NCI-H2029 (cell line): ENCODE measurements around the gene TMEM175.

ENCODE experiments used
- DNase-seq: peaks from one replicate; lab custom pipeline; 2025; lab: John Stamatoyannopoulos, UW

TMEM175 gene

DNA sequence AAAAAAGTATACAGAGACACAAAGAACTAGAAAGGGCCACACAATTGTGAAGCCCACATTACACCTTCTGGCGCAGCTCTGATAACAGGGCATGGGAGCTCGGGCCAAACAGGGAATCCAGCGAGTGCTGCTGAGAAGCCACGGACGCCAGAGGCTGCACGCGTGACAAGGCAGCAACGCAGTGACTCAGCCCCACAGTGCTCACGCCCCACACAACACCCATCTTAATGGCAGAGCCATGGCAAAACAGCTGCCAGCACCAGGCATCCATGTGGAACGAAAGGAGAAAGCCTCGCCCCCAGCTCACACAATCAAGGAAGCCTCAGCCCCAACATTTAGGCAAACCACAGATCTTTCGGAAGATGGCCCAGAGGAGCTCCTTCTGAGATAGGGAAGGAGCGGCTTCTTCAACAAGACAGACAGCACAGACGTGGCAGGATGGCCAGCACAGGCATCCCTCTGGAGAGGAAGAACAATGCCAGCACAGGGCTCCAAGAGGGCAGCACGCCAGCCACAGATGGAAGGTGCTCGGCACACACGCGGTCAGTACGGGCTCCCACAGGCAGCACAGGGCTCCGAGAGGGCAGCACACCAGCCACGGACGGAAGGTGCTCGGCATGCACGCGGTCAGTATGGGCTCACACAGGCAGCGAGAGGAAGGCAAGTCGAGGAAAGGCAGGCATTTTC, 33.2 kb upstream of the TMEM175 start:
- DNase-seq: no peak

DNA sequence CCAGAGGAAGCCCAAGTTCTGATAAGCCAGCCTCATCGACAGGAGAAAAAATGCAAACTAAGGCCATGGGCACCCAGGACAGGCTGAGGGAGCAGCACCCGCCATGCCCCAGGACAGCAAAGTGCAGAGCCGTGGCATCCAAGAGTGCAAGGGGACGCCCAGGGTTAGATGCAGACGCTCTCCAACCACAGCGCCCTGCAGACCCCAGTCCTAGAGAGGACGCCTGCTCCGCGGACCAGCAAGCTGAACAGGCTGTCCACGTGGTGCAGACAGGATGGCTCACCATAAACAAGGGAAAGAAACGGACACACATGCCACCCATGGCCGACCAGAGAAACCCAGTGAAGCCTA, 32.7 kb upstream of the TMEM175 start:
- no peak for DNase-seq

DNA sequence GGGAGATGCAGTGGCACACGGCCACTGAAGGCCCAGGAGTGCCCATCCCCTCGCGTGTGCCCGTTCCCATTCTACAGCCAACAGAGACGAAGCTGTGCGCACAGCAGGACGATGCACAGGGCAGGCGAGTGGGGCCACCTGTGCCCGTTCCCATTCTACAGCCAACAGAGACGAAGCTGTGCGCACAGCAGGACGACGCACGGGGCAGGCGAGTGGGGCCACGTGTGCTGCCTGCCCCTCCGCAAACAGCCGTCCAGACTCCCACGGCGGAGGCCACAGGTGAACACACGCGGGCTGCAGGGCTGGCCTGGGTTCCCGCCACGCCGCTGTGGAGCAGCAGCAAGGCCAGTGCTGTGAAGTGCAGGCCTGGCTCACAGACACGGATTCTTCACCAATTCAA, 32.2 kb upstream of the TMEM175 start:
- no peak for DNase-seq

DNA sequence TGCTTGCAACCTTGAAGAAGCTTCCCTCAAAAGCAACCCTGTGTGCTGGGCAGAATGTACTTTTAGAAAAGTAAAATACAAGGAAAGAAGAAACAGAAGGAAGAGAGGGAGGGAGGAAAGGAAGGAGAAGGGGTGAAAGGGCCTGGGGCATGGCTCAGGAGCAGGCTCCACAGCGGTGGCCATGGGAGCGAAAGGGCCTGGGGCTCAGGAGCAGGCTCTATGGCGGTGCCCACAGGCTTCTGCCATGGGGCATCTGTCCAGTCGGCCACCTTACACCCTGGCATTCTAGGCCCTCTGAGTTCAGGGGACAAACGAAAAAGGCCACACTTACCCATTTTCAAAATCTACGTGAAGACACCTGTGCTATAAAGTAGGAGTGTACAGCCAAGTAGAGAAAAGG, 31.5 kb upstream of the TMEM175 start:
- no peak for DNase-seq

DNA sequence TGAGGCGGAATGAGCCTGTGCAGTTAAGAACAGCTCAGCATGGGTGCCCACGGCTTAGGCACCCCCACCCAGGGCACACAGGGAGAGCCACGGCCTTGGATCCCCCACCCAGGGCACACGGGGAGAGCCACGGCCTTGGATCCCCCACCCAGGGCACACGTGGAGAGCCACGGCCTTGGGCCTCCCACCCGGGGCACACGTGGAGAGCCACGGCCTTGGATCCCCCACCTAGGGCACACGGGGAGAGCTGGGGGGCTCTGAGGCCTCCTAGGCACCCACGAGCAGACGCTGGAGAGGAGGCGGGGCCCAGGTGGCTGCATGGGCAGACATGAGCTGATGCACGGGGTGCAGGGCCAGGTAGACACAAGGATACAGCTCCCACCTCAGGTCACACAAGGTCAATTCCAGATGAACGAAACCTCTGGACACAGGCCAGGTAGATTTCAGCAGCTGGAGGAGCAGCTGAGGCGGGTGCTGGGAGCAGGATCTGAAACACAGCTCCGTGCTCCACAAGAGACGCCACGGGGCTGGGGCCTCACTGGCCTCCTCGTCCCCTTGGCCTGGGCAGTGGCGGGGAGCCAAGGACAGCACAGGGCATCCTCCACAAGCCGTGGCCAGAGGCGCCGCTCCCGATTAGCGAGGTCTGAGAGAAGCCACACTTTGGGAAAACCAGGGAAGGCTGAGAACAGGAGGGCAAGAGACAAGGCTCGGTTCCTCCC, 30.9 kb upstream of the TMEM175 start:
- DNase-seq: no peak

DNA sequence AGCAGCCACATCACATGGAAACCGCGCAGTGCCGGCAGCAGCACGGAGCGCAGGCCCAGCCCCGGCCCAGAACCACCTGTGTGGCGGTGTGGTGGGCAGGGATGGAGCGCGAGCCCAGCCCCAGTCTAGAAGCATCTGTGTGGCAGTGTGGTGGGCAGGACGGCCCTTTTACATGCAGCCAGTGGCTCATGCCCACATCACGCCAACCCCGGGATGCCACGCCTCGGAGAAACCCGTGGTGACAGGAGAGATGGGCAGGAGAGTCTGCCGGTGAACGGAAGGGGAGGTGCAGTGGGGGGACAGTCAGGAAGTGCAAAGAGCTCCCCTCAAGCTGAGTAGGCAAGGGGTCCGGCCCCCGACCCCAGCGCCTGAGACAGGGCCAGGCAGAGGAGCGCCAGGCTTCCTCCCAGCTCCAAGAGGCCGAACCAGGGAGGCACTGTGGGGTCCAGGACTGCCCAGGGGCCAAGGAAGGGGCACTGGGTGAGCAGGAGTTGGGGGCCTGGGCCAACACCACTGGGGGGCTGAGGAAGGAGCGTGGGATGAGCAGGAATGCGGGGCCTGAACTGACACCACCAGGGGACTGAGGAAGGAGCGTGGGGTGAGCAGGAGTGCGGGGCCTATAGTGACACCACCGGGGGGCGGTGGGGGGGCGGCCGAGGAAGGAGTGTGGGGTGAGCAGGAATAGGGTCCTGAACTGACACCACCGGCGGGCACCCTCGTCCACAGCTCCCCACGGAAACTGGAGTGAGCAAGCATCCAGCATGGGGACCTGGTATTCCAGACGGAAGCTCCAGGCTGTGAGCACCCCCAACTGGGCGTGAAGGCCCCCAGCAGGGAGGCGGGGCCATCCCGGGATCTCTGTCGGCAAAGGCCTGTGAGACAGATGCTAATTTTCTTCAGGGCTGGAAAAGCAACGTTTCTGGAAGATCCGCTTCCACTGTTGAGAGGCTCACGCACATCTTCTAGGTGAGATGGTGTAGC, 28.9 kb upstream of the TMEM175 start:
- DNase-seq: no peak

DNA sequence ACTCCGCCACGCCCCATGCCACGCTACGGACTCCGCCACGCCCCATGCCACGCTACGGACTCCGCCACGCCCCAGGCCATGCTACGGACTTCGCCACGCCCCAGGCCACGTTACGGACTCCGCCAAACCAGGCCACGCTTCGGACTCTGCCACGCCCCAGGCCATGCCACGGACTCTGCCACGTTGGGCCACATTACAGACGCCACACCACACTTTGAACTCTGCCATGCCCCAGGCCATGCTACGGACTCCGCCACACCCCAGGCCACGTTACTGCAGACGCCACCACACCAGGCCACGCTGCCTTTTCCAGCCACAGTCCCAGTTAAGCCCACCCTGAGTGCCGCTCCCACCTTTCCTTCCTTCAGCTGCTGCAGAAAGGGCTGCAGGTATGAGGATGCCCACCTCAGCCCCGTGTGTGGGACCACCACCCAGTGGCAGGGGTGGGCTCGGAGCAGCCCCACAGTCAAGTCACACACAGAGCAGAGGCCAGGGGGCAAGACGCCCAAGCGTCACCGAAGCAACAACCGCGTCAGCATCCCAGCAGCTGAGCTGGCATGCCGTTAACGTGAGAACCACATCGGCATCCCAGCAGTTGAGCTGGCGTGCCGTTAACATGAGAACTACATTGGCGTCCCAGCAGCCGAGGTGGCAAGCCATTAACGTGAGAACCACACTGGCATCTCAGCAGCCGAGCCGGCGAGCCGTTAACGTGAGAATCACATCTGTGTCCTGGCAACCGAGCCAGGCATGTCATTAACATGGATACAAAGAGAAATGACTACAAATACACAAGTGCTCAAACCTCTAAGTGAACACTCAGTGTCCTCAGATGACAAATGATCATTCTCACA, 26.5 kb upstream of the TMEM175 start:
- DNase-seq: no peak

DNA sequence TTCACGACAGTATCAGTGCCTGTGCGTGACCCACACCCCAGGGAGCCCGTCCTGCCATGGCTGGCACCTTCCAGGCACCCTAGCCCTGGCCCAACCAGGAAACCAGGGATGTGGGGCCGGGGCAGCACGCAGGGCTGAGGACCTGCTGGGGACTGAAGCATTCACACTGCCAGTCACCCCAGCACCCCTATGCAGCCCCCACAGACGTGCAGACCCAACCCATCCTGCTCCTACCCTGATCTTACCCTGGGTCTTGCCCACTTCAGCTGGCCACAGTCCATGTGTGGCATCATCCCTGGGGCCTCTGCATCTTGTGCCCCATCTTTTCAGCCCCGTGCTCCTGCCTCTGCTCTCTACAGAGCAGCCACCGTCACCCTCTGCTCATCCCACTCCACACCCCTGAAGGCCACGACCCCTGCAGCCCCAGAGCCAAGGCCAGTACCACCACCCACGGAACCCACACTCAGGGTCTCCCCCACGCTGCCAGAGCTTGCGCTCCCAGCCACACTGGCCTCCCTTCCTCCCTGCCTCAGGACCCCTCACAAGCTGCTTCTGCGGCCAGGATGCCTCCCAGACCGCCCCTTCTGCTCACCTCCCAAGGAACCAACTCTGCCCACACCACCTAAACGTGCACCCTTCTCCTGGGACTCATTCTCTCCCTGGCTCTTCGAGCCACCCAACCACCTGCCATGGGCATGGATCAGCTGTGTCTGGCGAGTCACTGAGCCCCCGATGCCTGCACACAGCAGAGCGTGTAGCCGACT, 25.7 kb upstream of the TMEM175 start:
- no peak for DNase-seq

DNA sequence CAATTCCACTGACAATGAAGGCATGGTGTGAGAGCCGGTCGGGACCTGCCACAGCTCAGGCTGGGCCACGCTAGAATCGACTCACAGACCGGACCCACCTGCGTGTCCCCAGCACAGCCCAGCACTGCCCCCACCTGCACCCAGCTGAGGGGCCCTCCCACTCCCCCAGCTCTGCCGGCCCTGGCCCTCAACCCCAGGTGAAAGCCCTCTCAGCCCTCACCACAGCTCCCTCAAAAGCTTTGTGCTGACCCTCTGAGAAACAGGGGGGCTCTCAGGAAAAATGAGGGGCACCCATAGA, 25.2 kb upstream of the TMEM175 start:
- DNase-seq: no peak

DNA sequence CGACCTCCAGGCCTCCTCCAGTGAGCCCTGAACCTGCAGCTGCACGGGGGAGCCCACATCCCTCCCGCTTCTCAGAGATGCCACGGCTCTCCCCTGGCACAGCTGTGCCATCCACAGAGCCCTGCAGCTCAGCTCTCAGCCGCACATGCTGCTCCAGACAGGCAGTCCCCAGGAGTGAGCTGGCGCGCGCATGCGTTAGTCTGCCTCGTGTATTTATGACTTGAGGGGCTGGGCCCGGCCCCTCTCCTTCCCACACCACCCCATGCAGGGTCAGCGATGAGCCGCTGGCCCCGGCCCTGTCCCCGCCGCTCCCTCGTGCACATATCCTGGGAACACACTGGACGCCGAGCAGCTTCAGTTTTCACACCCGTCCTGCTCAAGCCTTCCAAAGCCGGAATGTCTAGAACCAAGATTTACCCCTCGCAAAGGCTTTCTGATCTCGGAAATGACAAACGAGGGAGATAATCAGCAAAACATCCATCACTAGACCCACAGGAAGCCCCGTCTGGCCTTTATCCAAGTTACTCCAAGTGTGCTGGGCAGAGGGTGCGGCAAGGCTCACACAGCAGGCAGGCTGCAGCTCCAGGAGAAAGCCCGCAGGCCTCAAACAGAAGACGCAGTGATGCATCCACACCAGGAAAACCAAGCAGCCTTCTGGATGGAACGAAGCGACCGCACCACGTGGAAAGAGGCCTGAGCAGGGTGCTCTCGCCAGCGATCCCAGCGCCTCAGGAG, 24.4 kb upstream of the TMEM175 start:
- no peak for DNase-seq

DNA sequence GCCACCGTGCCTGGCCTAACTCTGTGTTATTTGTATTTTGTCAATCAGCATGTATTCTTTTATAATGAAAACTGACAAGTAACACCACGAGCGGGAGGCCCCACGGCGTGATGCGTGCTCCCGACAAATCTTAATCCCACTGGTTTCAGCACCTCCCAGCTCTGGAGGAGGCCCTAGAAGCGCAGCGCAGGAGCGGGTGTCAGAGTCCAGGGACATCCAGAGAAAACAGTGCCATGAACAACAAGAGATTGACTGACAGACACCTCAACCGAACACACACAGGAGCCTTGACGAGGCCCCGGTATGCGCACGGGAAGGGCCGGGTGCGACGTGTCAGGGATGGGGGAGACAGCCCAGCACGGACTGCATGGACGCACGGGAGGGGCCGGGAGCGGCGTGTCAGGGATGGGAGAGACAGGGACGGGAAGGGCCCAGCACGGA, 23.1 kb upstream of the TMEM175 start:
- DNase-seq: no peak

DNA sequence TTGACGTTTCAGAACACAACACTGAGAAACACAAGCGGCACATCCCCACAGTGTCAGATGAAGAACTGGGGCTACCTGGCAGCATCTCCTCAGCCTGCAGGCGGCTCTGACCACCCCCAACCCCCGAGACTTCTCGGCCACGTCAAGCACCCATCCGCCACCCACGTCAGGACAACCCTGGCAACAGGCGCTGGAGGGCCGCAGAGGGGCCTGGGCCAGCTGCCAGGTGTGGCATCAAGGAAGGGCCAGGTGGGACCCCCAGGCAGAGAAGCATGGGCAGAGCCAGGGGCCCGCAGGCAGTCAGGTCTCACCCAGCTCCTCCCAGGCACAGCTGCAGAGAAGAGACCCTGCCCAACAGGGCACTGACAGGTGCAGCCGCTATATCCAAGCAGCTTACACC, 22.4 kb upstream of the TMEM175 start:
- DNase-seq: no peak

DNA sequence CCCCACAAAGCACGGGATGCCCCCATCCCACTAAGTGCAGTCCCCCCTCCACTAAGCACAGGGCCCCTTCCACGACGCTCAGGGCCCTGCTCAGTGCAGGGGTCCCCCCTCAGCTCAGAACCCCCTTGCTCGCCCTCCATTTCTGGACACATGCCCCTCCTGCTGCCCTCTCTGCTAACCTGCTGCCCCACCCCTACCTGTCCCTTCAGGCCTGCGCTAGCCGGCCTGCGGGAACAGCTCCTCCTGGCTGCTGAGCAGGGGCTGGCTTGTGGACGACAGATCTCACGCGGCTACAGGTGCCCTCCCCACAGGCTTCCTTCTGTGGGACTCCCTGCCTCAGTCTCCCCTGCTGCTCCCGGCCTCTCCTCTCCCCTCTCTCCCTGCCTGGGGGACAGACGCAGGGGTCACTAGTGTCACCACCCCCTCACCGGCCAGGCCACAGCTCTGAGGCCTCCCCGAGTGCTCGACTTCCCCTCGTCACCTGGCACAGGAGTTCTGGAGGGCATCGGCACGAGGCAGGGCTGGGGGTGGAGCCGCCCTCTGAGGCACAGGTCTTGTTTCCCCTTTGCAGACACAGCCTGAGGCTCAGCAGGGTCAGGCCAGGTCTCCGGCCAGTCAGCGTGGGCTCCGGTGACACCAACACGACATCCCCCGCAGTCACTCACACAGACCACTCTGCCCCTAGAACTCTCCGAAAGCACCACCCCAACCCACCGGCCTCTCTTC, 21.7 kb upstream of the TMEM175 start:
- DNase-seq: no peak

DNA sequence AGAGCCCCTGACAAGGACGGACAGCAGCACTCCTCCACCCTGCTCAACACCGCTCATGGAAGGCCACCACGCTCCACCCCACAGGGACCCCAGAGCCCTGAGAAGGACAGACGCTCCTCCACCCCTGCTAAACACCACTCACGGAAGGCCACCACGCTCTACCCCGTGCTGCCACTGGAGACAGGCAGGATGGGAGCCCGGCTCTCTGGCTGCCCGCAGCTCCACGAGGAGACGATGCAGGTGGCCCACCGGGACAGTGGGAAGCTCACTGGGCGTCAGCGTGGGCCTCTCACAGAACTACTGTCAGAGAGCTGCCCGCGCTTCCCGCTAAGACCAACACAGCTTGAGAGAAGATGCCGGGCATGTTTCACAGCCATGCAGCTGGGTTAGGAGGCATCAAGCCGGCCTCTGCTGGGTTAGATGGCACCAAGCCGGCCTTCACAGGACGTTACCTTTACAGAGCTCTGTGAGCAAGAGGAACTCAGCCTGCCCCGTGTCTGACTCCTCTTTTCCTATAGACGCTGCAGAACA, 21.0 kb upstream of the TMEM175 start:
- no peak for DNase-seq

DNA sequence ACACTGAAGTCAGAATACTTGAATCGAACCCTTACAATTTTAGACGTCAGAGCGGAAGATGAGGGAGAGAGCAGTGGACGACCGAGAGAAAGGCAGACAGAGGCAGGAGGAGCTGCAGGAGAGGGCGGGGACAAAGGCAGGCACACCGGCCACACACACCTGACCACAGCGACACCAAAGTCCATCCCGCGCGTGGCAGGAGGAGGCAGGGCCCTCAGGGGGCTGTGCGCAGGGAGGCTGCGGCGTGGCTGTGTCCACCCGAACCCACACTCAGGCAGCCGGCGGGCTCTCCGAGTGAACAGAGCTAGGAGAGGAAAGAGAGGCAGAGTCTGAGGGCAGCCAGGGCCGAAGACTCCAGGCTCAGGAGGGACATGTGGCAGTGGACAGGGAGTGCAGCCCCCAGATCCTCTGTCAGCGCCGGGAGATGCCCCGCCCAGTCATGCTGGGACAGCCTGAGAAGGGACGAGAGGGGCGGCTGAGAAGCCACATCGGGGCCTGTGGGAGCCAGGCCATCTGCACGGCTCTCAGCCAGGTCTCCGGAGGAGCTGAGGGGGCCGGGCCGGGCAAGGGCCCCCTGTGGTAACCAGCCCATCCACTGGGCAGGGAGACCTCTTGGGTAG, 20.3 kb upstream of the TMEM175 start:
- no peak for DNase-seq

DNA sequence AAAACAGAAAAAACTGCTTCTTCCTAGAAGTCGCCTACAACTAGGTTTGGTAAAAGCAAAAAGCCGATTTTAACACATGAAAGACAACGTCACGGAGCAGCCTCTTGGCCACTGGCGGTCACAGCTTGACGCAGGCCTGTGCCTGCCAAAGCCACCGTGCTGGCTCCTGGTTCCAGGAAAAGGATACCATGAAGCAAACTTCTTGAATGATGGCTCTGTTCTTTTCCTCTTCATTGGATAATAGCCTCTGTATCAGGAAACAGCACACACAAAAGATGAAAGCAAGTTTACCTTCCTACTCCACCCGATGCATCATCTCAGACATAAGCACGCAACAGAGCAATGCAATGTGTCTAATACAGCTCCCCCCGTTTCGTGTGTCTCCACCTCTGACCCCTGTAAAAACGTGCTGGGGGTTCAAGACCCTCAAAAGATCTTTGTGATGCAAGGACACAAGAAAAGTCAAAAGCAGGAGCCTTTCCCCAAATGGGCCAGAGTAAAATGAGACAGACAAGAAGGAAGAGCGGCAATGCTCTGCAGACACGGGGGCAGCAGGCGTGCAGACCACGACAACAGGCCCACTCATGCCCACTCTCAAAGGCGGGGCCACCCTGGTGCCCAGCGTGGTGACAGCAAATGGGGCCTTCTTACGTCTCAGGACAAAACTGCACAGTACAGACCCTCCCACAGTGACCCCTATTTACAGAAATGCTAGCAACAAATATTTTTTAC, 19.5 kb upstream of the TMEM175 start:
- no peak for DNase-seq

DNA sequence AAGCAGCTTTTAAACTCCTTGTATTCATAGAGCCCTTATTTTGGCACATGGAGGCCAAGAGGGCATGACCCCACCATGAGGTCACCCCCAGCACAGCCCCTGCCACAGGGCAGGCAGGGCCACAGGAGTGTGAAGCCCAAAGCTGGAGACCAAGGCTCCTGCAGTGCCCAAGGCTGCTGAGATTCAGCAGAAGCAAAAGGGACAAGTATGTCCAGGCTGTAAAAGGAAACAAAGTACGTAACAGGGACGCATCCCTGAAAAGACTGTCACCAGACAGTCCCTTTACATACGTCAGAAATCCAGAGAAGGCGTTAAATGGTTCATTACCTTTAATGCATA, 19.0 kb upstream of the TMEM175 start:
- DNase-seq: no peak

DNA sequence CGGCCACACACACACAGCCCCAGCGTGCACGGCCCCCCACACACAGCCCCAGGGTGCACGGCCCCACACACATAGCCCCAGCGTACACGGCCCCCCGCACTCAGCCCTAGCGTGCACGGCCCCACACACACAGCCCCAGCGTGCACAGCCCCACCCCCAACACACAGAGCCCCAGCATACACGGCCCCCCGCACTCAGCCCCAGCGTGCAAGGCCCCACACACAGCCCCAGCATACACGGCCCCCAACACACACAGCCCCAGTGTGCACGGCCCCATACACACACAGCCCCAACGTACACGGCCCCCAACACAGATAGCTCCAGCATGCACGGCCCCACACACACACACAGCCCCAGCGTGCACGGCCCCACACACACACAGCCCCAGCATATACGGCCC, 17.7 kb upstream of the TMEM175 start:
- DNase-seq: no peak

DNA sequence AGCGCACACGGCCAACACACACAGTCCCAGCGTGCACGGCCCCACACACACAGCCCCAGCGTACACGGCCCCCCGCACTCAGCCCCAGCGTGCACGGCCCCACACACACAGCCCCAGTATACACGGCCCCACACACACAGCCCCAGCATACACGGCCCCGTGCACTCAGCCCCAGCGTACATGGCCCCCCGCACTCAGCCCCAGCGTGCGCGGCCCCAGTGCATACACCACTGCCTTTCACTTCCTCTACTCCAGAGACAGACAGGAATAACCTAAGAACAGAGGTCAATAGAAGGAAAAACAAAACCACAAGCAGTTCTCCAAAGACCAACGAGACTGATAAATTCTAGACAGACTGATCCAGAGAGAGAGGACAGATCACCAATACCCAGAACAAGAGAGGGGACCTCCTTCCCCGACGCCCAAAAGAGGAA, 17.2 kb upstream of the TMEM175 start:
- no peak for DNase-seq
